ENCODE measurements around the gene PEMT. TPM values are rescaled to one million over a fixed set of nuclear protein-coding genes. Genes with fewer than 3 reads are reported as not detected.

PEMT gene
- total and polyA plus RNA-seq, 2 of the 8 experiments (the other 6 are each of a cell fraction or from before 2014, with no cell fraction given): 42.0 to 118 TPM

DNA sequence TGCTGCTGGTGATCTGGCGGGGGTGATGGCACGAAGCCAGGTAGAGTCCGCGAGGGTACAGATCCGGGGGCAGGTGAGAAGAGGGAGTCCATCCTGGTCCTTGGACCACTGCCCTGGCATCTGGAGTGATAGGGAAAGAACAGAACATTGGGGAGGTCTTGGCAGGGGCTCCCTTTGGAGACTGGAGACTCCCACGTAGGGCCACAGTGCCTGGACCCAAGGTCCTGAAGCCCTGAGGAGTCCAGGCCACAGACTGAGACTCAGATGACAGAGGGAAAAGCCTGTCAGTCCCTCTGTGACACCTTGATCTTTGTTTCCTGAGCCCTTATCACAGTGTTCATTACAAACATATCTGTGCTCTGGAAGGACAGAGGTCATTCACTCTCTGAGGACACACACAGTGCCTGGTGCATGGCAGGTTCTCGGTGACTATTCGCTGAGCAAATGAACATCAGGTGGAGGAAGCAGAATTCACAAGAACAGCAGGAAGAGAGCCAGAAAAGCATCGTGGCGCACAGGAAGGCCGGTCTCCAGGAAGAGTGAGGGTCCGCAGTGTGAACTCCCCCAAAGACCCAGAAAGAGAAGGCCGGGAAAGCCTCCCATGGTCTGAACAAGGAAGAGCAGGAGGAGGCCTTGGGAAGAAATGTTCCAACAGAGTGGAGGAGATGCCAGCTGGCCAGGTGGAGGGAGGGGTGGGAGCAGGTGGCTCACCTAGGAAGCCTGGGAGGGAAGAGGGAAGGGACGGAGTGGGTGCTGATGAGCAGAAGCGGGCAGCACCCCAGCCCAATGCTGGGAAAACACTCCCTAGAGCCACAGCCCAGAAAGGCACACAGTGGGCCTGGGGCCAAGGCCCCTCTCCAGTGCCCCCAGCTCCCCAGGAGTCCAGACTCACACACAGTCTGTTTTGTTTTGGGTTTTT is 20.5 kb downstream of the PEMT start (continued):
- TF ChIP-seq HDAC2 (IDR thresholded peaks at IDR 0.05; ENCODE audit: borderline replicate concordance in 1 of 2, low read depth in 2 of 2, low read length in 2 of 2) (no peak), SP2 (IDR thresholded peaks at IDR 0.05; ENCODE audit: low read length) (no peak), PHF8 (conservative IDR thresholded peaks at IDR 0.05; ENCODE audit: low read depth, low read length) (no peak)
- TF ChIP-seq, protein P1, sequence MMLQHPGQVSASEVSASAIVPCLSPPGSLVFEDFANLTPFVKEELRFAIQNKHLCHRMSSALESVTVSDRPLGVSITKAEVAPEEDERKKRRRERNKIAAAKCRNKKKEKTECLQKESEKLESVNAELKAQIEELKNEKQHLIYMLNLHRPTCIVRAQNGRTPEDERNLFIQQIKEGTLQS (IDR thresholded peaks at IDR 0.05; ENCODE audit: insufficient read depth, low read depth, low read length): no peak

Data from H1 (cell line).